Fibroblast of mammary gland (primary cell): Measurements from ENCODE around the gene CD163.

Experiments used
- DNase-seq: peaks from one replicate; pipeline ENCODE4 v3.0.0-alpha.2; 2010; ENCODE audit warnings: low read depth
- H3K4me3 ChIP-seq: 2 replicates; pipeline ENCODE4 v1.5.1; 2011; ENCODE audit warnings: low read depth, mild to moderate bottlenecking, low read length, moderate library complexity; ENCODE audit not compliant: control insufficient read depth
- CTCF ChIP-seq: conservative IDR thresholded peaks from 2 replicates; pipeline ENCODE4 v1.5.1; 2011; ENCODE audit warnings: low read depth, low read length, inconsistent platforms; ENCODE audit not compliant: control insufficient read depth, insufficient read depth

Gene CD163

DNA sequence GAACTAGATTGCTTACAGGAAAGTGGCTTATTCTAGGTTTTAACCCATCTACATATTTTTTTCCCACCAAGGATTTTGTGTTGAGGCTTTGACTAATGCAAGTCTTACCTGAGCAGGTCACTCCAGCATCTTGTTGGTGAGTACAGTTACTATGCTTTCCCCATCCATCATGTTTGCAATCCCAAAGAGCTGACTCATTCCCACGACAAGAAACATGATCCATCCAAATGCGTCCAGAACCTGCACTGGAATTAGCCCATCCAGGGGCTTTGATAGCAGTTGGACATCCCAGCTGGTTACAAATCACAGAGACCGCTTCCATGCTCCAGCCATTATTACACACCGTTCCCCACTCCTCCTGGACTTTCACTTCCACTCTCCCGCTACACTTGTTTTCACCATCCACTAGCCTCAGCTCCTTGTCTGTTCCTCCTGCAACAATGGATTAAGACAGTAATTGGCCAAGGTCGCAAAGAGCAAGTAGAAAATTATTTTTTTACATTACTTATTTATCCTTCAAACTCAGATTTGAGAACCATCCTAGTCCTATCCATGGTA, 2.5 kb downstream of the CD163 start:
- peak; percentile 76 for DNase-seq
- no peak overlapping the region for H3K4me3 ChIP-seq
- no peak for TF ChIP-seq CTCF

- no peak overlapping the region for H3K4me3 ChIP-seq
- no peak for DNase-seq
- no peak for TF ChIP-seq CTCF
These were observed 3.9 kb downstream of the CD163 start for GRCh38 chr12:7499636-7500035.

GRCh38 chr12:7498809-7499208, 4.8 kb downstream of the CD163 start:
- no peak overlapping the region for H3K4me3 ChIP-seq
- TF ChIP-seq CTCF: no peak
- peak; percentile 97 for DNase-seq

- no peak for TF ChIP-seq CTCF
- peak; percentile 56 for DNase-seq
- H3K4me3 ChIP-seq: no peak overlapping the region
These were observed 5.9 kb downstream of the CD163 start for GRCh38 chr12:7497661-7498060.

DNA sequence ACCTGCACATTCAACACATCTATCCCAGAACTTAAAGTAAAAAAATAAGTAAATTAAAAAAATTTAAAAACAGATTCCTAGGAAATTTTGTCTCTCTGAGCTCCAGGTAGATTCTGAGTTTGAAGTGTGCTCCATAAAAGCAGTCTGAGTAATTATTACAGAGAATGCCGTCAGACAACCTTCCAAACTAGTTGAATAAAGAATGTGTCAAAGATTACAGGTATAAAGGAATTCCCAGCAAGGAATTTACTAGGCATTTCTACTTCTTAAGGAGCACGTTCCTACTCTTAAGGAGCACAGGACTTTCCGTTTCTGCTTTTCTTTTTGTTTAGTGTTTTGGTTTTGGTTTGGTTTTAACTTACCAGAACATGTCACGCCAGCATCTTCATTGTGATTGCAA, 7.1 kb downstream of the CD163 start:
- H3K4me3 ChIP-seq: no peak overlapping the region
- TF ChIP-seq CTCF: no peak
- no peak for DNase-seq

DNA sequence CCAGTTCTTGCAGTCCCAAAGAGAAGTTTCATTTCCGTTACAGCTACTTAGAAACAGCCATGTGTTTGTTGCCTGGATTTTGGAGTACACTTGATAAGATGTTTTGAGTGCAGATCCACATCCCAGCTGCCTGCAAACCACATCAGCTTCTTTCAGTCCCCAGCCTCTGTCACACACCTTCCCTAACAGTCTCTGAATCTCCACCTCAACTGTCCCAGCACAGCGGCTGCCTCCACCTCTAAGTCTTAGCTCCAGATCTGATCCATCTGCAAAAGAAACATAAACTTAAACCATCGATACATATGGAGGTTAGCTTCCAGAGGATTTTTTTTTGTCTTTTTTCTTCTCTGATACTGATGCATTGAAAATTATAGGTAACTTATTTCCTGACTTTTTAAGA, 8.4 kb downstream of the CD163 start:
- H3K4me3 ChIP-seq: no peak overlapping the region
- DNase-seq: no peak
- no peak for TF ChIP-seq CTCF

- no peak for TF ChIP-seq CTCF
These were observed 10.6 kb downstream of the CD163 start for GRCh38 chr12:7493006-7493405.

More at GRCh38 chr12:7493006-7493405, 10.6 kb downstream of the CD163 start:
- DNase-seq: no peak
- no peak overlapping the region for H3K4me3 ChIP-seq
